RWPE2 (cell line): Measurements from ENCODE around the gene NDRG4.

ENCODE experiments used
- ATAC-seq: fragments of 200-7000 bp; cut with Tn5 transposase; 3 replicates; pipeline ENCODE4 v1.9.1; 2021; ENCODE audit warnings: low read depth
- DNase-seq: peaks from one replicate; pipeline ENCODE4 v3.0.0-alpha.2; 2020; ENCODE audit warnings: low spot score
- H3K27ac ChIP-seq: fragments of 450-650 bp; 2 replicates; pipeline ENCODE4 v1.5.1; 2017; ENCODE audit warnings: mild to moderate bottlenecking; ENCODE audit not compliant: poor library complexity, severe bottlenecking
- H3K27me3 ChIP-seq: fragments of 250-450 bp; sonication (Bioruptor Pico); 2 replicates; pipeline ENCODE4 v1.5.1; 2021; ENCODE audit warnings: mild to moderate bottlenecking, moderate library complexity; ENCODE audit not compliant: insufficient read depth, poor library complexity, severe bottlenecking
- H3K36me3 ChIP-seq: fragments of 250-450 bp; sonication (Bioruptor Pico); 2 replicates; pipeline ENCODE4 v1.5.1; 2020; ENCODE audit warnings: low read depth, mild to moderate bottlenecking, moderate library complexity
- H3K4me1 ChIP-seq: fragments of 250-450 bp; sonication (Bioruptor Pico); 2 replicates; pipeline ENCODE4 v1.5.1; 2021; ENCODE audit warnings: mild to moderate bottlenecking, moderate library complexity; ENCODE audit not compliant: insufficient read depth, poor library complexity, severe bottlenecking
- H3K4me3 ChIP-seq: fragments of 250-450 bp; sonication (Bioruptor Pico); 2 replicates; pipeline ENCODE4 v1.5.1; 2021; ENCODE audit warnings: mild to moderate bottlenecking, moderate library complexity; ENCODE audit not compliant: severe bottlenecking
- H3K9me3 ChIP-seq: fragments of 250-450 bp; sonication (Bioruptor Pico); 2 replicates; pipeline ENCODE4 v1.5.1; 2021; ENCODE audit warnings: mild to moderate bottlenecking, moderate library complexity; ENCODE audit not compliant: severe bottlenecking
- TF ChIP-seq, protein P1 (sequence below): fragments of 450-650 bp; IDR thresholded peaks from one replicate; pipeline ENCODE4 v1.5.1; 2017; ENCODE audit warnings: mild to moderate bottlenecking, moderate library complexity; ENCODE audit not compliant: poor library complexity, severe bottlenecking

Gene NDRG4

DNA sequence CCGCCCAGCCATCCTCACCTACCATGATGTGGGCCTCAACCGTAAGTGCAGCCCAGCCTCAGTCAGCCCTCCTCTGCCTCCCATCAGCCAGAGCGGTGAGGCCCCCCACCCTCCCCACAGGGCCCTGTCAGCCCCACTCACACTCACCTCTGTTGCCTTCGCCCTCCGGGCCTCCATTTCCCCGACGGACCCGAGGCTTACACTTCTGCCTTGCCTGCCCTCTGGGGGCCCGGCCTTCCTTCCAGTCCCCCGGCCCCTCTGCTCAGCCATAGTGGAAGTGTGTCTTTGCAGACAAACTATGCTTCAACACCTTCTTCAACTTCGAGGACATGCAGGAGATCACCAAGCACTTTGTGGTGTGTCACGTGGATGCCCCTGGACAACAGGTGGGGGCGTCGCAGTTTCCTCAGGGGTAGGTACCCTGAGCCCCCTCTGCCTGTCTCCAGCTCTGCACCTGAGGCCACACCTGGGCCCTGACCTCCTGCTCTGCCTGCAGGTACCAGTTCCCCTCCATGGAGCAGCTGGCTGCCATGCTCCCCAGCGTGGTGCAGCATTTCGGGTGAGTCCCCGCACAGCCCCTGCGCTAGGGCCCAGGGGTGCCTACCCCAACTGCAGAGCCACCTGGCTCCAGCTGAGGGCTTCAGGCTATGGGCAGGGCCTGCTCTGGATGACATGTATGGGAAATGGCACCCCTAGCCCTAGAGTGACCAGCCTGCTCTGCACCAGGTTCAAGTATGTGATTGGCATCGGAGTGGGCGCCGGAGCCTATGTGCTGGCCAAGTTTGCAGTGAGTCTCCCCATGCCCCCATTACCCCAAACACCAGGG lies 4.1 kb downstream of the NDRG4 start:
- Histone ChIP-seq H3K27ac (no peak overlapping the region), H3K9me3 (no peaks in the 10 kb centered on the region), H3K4me1 (no peaks in the 10 kb centered on the region), H3K4me3 (no peak overlapping the region), H3K36me3 (no peaks in the 10 kb centered on the region), H3K27me3 (no peaks in the 10 kb centered on the region)
- ATAC-seq (no peak), DNase-seq (peak; percentile 52)
- TF ChIP-seq, protein P1, sequence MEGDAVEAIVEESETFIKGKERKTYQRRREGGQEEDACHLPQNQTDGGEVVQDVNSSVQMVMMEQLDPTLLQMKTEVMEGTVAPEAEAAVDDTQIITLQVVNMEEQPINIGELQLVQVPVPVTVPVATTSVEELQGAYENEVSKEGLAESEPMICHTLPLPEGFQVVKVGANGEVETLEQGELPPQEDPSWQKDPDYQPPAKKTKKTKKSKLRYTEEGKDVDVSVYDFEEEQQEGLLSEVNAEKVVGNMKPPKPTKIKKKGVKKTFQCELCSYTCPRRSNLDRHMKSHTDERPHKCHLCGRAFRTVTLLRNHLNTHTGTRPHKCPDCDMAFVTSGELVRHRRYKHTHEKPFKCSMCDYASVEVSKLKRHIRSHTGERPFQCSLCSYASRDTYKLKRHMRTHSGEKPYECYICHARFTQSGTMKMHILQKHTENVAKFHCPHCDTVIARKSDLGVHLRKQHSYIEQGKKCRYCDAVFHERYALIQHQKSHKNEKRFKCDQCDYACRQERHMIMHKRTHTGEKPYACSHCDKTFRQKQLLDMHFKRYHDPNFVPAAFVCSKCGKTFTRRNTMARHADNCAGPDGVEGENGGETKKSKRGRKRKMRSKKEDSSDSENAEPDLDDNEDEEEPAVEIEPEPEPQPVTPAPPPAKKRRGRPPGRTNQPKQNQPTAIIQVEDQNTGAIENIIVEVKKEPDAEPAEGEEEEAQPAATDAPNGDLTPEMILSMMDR = no peak

- TF ChIP-seq, protein P1 = no peak
- Histone ChIP-seq H3K27me3 (no peaks in the 10 kb centered on the region), H3K9me3 (no peaks in the 10 kb centered on the region), H3K4me1 (no peaks in the 10 kb centered on the region), H3K27ac (no peak overlapping the region), H3K4me3 (no peak overlapping the region), H3K36me3 (no peaks in the 10 kb centered on the region)
- DNase-seq = no peak
- no peak for ATAC-seq
These were observed 6.6 kb downstream of the NDRG4 start for GRCh38 chr16:58506241-58507194.

- Histone ChIP-seq H3K4me1 (no peaks in the 10 kb centered on the region), H3K27me3 (no peaks in the 10 kb centered on the region), H3K36me3 (no peaks in the 10 kb centered on the region), H3K4me3 (no peak overlapping the region), H3K27ac (no peak overlapping the region), H3K9me3 (no peaks in the 10 kb centered on the region)
- DNase-seq (no peak), ATAC-seq (no peak)
- TF ChIP-seq, protein P1 = no peak
These were observed 7.4 kb downstream of the NDRG4 start for GRCh38 chr16:58507195-58507962.

GRCh38 chr16:58507963-58508670 lies 8.2 kb downstream of the NDRG4 start:
- Histone ChIP-seq H3K4me3 (no peak overlapping the region), H3K27me3 (no peaks in the 10 kb centered on the region), H3K9me3 (no peaks in the 10 kb centered on the region), H3K27ac (no peak overlapping the region), H3K4me1 (no peaks in the 10 kb centered on the region), H3K36me3 (no peaks in the 10 kb centered on the region)
- TF ChIP-seq, protein P1 = no peak
- DNase-seq (no peak), ATAC-seq (no peak)
